HG03025 (cell line): Measurements from ENCODE around the gene SEPHS1.
"Not testable (repeated sequence)": the region's sequence is repeated elsewhere in the genome, so short reads cannot be mapped to it uniquely, and the experiment has no call there.

Experiments used
- ATAC-seq: cut with Tn5 transposase; IDR thresholded peaks from one replicate; pipeline ENCODE4 v1.9.1; 2021; ENCODE audit warnings: mild to moderate bottlenecking, moderate library complexity; ENCODE audit not compliant: unreplicated experiment, low FRiP score

SEPHS1 gene, protein sequence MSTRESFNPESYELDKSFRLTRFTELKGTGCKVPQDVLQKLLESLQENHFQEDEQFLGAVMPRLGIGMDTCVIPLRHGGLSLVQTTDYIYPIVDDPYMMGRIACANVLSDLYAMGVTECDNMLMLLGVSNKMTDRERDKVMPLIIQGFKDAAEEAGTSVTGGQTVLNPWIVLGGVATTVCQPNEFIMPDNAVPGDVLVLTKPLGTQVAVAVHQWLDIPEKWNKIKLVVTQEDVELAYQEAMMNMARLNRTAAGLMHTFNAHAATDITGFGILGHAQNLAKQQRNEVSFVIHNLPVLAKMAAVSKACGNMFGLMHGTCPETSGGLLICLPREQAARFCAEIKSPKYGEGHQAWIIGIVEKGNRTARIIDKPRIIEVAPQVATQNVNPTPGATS

DNA sequence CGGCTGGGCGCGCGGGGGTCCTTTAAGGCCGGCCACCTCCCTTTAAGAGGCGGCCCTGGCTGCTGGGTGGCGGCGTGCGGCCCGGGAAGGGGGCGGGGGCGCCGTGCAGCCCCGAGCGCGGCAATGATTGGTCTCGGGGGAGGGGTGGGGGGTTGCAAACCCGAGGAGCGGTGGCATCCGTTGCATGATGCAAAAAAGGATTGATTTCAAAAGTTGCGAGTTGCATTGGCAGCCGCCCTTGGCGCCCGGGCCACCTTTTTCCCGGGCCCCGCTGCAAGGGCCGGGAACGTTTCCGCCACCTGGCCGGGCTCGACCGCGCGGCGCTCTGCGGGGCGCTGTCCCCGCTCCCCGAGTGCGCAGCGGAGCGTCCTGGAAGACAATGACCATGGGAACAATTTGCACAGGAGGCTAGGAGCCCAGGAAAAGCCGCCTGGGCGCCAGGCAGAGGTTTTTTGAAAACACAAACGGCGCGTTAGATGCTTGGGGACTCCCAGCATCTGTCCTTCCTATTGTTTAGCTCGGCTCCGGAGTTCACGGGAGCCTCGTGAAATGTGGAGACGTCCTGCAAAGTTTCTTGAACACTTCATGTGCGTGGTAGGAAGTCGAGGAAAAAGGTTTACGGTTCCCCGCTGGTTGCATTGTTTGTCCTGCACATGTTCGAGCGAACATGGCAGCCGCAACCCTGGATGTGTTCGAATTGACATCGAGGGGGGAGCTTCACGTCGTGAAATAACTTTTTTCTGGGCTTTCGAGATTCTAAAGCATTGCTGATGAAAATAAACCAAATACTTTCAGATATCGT is at the start of gene SEPHS1:
Gene SEPHS1 (minus strand): TSS at position 78 of the 802 bp plus-strand sequence. CDS start 3,343 bp downstream, outside the sequence.
- ATAC-seq = peak; percentile 58

DNA sequence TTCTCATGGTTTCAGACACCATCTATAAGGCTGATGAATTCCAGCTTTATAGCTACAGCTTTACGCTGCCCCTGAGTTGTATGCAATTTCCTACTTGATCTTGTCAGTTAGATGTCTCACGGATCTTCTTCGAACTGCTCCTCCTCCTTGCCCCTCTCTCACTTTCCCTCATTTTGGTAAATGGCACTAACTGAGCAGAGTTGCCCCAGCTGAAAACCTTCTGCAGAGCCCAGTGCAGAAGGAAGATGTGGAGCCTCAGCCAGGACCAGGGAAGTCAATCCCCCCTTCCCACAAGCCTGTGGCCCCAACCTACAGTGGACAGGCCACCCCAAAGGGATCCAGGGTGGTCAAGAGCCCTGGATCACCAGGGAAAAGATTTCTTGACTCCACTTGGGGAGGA is 49.0 kb upstream of the SEPHS1 start:
- no peak for ATAC-seq

DNA sequence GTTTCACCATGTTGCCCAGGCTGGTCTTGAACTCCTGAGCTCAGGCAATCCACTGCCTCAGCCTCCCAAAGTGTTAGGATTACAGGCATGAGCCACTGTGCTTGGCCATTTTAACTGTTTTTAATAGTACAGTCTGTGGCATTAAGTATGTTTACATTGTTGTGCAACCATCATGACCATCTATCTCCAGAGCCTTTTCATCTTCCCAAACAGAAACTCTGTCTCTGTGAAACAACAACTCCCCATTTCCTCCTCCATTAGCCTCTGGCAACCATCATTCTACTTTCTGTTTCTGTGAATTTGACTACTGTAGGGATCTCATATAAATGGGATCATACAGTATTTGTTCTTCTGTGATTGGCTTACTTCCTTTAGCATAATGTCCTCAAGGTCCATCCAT is 48.3 kb upstream of the SEPHS1 start:
- ATAC-seq = no peak

DNA sequence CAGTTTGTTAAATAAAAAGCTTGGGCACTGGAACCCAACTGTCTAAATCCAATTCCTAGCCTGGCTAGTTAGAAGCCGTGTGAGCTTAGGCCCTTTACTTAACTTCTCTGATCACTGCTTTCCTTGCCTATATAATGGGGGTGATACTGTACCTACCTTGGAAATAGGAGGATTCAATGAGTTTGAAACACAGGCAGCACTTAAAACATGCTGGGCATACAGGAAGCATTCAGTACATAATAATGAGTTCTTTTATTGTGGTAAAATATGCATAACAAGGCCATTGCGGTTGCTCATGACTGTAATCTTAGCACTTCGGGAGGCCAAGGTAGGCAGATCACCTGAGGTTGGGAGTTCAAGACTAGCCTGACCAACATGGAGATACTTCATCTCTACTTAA is 47.4 kb upstream of the SEPHS1 start:
- no peak for ATAC-seq

DNA sequence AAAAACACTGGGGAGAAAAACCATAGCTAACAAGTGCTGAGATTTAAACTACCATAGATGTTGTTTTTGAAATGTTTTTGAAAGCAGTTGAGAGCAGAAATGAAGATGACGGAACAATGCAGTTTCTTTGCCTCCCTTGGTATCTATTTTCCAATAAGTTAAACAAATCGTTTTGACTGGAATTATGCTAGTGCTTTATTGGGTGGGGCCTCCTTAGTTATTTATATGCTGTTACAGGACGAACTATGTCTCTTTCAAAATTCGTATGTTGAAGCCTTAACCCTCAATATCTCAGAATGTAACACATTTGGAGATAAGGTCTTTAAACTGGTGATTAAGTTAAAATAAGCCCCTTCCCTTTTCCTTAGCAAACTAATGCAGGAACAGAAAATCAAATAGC is 45.5 kb upstream of the SEPHS1 start:
- no peak for ATAC-seq

DNA sequence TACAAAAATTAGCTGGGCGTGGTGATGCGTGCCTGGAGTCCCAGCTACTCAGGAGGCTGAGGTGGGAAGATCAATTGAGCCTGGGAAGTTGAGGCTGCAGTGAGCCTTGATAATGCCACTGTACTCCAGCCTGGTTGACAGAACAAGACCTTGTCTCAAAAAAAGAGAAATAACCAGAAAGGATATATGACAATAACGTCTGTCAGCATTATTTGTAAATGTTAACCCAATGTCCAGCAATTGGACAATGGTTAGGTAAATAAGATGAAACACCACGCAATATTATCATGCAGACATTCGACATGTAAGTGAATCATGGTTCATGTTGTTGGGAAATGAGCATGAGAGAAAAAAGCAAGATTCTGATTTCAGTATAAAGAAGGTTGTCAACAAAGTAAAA is 44.6 kb upstream of the SEPHS1 start:
- no peak for ATAC-seq

DNA sequence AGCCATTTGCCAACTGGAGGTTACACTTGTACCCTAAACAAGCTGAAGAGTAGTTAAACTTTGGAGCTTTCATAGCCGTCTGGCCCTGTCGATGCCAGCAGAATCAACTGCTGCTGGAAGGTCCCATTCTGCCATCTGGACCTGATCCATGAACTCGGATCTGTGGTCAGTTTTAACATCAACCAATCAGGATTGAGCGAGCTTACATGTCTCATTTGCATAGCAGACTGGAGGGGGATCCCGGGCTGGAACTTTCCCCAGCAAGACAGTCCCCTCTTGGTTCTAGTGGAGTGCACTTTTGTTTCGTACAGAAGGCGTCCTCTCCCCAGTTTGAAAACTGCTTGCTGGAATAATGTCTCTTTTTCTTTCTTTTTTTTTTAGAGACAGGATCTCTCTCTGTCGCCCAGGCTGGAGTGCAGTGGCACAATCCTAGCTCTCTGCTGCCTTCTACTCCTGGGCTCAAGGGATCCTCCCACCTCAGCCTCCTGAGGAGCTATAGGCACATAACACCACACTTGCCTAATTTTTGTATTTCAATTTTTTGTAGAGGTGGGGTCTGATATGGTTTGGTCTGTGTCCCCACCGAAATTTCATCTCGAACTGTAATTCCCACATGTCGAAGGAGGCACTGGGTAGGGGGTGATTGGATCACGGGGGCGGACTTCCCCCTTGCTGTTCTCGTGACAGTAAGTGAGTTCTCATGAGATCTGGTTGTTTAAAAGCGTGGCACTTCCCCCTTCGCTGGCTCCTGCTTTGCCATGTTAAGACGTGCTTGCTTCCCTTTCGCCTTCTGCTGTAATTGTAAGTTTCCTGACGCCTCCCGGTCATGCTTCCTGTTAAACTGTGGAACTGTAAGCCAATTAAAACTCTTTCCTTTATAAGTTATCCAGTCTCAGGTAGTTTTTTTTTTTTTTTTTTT is 42.8 kb upstream of the SEPHS1 start:
- ATAC-seq = no peak

DNA sequence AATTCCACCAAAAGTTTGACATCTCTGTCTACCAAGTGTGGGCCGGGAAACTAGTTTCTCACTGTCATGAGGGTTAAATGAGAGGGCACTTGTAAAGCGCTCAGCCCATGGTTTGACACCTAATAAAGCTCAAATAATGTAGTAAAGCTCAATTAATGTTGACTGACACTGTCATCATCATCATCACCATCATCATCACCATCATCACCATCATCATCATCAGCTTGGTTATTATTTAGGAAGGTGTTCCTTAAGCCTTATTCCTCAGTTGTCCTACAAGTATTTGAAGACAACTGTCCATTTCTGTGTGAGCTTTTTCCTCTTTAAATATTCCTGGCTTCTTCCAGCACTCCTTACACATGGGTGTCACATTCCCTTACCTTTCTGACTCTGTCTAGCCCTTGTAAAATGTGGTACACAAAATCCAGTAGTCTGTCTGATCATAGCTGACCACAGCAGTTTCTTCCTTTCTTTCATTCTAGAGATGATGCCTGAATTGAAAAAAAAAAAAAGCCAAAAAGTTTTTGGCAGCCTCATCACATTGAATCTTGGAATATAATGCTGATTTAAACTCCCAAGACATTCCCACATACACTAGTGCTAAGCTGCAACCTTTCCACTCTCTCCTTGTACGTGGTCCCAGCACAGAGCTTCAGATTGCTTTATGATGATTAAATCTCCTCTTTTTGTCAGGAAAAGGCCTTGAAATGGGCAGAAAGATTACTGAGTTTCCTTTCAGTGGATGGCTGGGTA is 40.6 kb upstream of the SEPHS1 start:
- ATAC-seq = no peak

DNA sequence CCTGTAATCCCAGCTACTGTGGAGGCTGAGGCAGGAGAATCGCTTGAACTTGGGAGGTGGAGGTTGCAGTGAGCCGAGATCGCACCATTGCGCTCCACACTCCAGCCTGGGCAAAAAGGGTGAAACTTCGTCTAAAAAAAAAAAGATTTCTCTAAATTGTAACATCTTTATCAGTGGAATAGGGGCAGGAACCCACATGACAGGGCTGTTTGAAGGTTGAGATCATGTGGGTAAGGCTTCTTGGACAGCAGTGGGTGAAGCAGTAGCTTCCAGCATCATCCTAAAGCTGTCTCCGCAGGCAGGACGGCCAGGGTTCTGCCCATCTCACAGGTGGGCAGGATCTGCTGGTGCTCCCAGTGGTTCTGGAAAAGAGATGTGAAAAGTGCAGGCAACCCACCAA is 37.9 kb upstream of the SEPHS1 start:
- ATAC-seq = no peak

DNA sequence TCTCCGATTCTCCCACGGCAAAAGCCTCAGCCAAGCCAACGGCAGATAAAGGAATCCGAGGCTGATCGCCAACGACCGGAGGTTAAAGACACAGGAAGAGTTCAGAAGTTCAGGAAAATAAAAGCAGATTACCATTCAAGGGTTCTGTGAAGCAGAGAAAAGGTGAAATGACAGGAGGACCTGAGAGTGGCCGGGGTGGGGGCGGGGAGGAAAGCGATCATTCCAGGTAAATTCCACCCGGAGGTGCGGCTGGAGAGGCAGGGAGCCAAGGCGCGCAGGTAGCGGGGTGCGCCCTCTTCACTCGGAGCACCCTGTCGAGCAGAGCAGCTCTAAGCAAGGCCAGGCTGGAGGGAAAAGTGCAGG is 35.3 kb upstream of the SEPHS1 start:
- no peak for ATAC-seq

DNA sequence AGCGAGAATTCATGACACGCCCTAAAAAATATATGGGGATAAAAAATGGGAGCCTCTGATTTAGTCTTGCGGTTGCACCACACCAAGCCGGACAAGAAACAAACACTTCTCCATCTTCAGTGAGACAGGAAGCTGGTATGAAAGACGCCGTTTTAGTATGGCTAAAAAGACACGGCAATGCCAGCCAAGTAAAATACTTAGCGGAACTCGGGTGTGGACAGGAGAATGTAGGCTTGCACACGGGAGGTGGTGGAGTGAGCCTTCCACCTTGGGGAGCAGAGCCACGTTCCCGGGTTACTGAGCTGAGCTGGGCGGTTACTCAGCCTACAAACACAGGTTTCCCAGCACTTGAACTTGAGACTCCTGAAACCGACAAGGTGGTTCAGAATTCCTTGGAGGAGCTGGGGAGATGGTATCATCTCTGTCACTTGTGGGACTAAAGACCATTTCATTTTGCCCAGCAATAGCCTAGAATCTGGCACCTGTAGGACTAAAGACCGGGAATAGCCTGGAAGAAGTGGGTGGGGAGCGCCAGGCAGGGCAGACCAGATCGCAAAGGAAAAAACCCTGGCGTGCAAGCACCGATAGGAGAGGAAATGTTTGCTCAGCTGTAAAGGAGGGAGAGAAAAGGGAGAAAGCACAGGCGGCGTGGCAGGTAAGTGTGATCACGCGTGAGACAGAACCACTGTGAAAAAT is 34.8 kb upstream of the SEPHS1 start:
- ATAC-seq = no peak

DNA sequence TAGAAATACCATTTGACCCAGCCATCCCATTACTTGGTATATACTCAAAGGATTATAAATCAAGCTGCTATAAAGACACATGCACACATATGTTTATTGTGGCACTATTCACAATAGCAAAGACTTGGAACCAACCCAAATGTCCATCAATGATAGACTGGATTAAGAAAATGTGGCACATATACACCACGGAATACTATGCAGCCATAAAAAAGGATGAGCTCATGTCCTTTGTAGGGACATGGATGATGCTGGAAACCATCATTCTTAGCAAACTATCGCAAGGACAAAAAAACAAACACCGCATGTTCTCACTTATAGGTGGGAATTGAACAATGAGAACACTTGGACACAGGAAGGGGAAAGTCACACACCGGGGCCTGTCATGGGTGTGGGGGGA is 31.0 kb upstream of the SEPHS1 start:
- not testable (repeated sequence) for ATAC-seq

DNA sequence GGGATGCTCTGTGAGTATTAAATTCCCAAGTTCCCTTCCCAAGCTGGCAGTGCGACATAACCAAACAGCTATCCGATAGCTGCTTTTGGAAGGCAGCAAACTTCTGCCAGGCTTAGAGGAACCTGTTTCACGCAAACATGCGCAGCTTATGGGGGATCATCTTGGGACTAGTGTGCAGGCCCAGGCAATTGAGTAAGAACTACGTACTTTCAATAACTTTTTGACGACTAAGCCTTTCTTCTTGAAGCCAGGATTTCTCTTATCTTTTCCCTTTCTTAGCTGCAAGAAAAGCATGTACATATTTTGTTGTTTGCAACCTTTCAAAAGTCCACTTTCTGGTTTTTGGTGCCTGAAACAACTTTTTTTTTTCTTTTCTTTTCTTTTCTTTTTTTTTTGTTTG is 28.7 kb upstream of the SEPHS1 start:
- no peak for ATAC-seq

DNA sequence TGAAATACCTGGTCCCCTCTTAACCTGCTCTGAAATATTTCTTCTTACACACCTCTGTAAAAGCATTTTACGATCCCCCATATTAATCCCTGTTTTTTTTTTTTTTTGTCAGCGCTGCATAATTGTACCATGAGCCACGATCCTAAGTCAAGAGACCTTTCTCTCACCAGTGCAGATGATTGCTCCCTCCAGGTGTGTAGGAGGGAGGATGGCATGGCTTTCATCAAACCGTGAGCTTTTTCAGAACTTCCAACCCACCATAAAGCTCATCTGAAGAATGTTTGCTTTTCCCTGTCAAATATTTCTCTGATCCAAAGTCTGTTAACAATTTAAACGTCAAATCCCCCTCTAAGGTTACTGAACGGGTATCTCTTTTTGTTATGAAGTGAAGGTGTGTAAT is 28.2 kb upstream of the SEPHS1 start:
- ATAC-seq = no peak

DNA sequence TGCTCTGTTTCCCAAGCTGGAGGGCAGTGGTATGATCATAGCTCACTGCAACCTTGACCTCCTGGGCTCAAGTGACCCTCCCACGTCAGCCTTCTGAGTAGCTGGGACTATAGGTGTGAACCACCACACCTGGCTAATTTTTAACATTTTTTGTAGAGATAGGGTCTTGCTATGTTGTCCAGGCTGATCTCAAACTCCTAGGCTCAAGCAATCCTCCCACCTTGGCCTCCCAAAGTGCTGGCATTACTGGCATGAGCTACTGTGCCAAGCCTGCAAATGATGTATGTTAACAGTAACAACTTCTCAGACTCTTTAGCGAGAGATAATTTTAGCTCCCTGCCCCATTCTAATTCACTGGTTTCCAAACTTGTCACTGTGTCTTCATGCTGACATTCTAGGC is 27.7 kb upstream of the SEPHS1 start:
- no peak for ATAC-seq

DNA sequence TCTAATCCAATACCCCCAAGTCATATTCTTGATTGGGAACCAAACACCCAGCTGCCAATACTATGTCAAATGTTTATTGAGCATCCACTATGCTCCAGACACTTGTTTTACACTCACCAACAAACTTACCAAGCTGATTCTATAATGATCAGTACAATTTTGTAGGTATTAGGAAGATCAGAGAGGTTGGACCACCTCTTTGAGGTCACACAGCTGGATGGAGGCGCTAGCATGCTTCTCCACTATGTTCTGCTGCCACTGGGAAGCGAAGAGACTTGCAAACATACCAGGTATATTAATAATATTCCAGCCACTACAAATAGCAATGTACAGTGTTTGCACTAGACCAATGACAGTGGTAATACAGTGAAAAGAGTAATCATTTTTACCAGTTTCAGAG is 25.6 kb upstream of the SEPHS1 start:
- ATAC-seq = no peak

DNA sequence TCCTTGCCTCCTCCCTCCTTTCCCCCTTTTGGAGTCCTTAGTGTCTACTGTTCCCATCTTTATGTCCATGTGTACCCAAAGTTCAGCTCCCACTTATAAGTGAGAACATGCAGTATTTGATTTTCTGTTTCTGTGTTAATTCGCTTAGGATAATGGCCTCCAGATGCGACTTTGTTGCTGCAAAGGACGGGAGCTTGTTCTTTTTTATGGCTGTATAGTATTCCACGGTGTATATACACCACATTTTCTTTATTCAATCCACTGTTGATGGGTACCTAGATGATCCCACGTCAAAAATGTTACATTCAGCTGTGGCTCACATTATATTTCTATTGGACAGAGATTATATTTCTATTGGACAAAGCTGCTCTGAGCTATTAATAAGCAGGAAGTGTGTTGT is 24.4 kb upstream of the SEPHS1 start:
- no peak for ATAC-seq

DNA sequence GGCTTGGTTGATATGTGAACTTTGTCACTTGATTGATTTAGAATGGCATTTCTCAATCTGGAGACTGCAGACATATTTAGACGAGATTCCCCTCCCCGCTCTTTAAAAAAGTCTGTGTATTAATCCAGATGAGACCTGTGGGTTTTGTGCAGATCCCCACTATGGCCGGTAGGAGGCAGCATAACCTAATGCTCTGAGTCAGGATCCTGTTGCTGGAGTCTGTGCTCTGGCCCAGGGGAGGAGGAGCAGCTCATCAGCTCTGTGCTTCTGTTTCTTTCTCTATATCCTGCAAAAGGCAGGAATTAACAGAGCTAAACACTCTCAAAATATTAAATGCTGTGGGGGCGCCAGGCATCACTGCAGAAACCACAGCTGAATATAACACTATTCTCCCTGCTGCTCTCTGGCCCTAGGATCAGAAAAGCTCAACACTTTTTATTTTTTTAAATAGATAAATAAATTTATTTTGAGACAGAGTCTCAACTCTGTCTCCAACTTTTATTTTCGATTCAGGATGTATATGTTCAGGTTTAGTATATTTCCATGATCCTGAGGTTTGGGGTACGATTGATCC is 23.9 kb upstream of the SEPHS1 start:
- ATAC-seq = peak; percentile 73

DNA sequence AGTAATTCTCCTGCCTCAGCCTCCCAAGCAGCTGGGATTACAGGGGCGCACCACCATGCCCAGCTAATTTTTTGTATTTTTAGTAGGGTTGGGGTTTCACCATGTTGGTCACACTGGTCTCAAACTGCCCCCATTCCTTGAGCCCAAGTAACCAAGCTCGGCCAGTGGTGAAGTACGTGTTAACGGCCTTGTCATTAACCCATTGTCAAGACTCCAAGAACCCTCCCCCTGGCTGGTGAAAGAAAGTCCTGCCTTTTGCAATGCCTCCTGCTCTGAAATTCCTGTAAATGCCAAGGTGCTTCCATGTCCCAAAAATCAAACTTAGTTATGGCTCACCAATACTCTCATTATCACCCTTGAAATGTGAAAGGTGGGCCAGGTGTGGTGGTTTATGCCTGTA is 18.8 kb upstream of the SEPHS1 start:
- ATAC-seq = no peak
